PFSK-1 (cell line): Measurements from ENCODE around the gene BPIFB1.

Source experiments
- FOXP2 ChIP-seq: optimal IDR thresholded peaks from 2 replicates; pipeline ENCODE3; 2011; ENCODE audit warnings: borderline replicate concordance, control low read depth, inconsistent platforms; ENCODE audit not compliant: insufficient read depth; ENCODE audit errors: extremely low read length, extremely low read depth
- POLR2AphosphoS5 ChIP-seq: IDR thresholded peaks from 2 replicates; pipeline ENCODE4 v1.6.1; 2012; ENCODE audit warnings: low read depth, mild to moderate bottlenecking, control low read depth, low read length, moderate library complexity
- REST ChIP-seq, 2 experiments: IDR thresholded peaks; 2 replicates each; pipeline versions ENCODE4 v1.6.1 to v1.8.0; 2011 to 2012; ENCODE audit warnings: low read depth in 2 of 2, low read length in 2 of 2, control low read depth in 1 of 2, inconsistent platforms in 1 of 2, mild to moderate bottlenecking in 1 of 2, moderate library complexity in 1 of 2; ENCODE audit not compliant: insufficient read depth in 1 of 2
- TAF1 ChIP-seq: IDR thresholded peaks from 2 replicates; pipeline ENCODE4 v1.6.1; 2012; ENCODE audit warnings: low read length, control low read depth, borderline replicate concordance; ENCODE audit not compliant: insufficient read depth

GRCh38 chr20:33323236-33323635, 40.2 kb downstream of the BPIFB1 start:
- TF ChIP-seq POLR2AphosphoS5 (no peak), FOXP2 (peak; percentile 64), REST (IDR thresholded peaks at IDR 0.05; ENCODE audit: insufficient read depth in 1 of 2, low read depth in 2 of 2, low read length in 2 of 2) (no peak), TAF1 (no peak)
